Measurements from ENCODE around the gene LKAAEAR1. TPM values are rescaled to one million over a fixed set of nuclear protein-coding genes. Genes with fewer than 3 reads are reported as not detected.
A peak's percentile ranks its signal among the peaks of the same experiment; 100 is the strongest.

LKAAEAR1 gene
- total RNA-seq, 3 donors from 2014 or later, result 0.64 TPM; not detected in 2

- peaks cover 0 to 4% of the 10 kb centered on the region in 2 donors for H3K4me1 ChIP-seq
- peaks cover 0 to 31% of the 10 kb centered on the region in 2 donors for H3K27me3 ChIP-seq
- intact Hi-C loops (cut with DNase I; ENCODE audit: low total_unique reads), result no loop called here
- peak overlapping the region; percentile 39 to 71 (median 50) for H3K4me3 ChIP-seq
- DNase-seq (ENCODE audit: low spot score in 2 of 2), result no peak
- H3K27ac ChIP-seq, result peak overlapping the region in 1 of 2 donors; percentile 66
- H3K9me3 ChIP-seq, result no peaks in the 10 kb centered on the region
- no peaks in the 10 kb centered on the region for H3K36me3 ChIP-seq
- TF ChIP-seq POLR2AphosphoS5 (IDR thresholded peaks at IDR 0.05), result no peak
These were observed 42.5 kb downstream of the LKAAEAR1 start for GRCh38 chr20:64041781-64042053.

- peak overlapping the region in 1 of 2 donors; percentile 52 for H3K27ac ChIP-seq
- H3K4me3 ChIP-seq, result peak overlapping the region in 1 of 3 donors; percentile 71
- intact Hi-C loops (cut with DNase I; ENCODE audit: low total_unique reads), result no loop called here
- H3K4me1 ChIP-seq, result peaks cover 0 to 4% of the 10 kb centered on the region in 2 donors
- TF ChIP-seq POLR2A (IDR thresholded peaks at IDR 0.05) (no peak), CTCF (IDR thresholded peaks at IDR 0.05) (no peak), POLR2AphosphoS5 (IDR thresholded peaks at IDR 0.05) (no peak)
- H3K9me3 ChIP-seq, result no peaks in the 10 kb centered on the region
- DNase-seq (ENCODE audit: low spot score in 2 of 2), result no peak
- no peaks in the 10 kb centered on the region for H3K36me3 ChIP-seq
- H3K27me3 ChIP-seq, result peaks cover 0 to 28% of the 10 kb centered on the region in 2 donors
These were observed 43.0 kb downstream of the LKAAEAR1 start for GRCh38 chr20:64041040-64041780.

- H3K36me3 ChIP-seq, result no peaks in the 10 kb centered on the region
- H3K4me1 ChIP-seq, result peaks cover 0 to 4% of the 10 kb centered on the region in 2 donors
- DNase-seq (ENCODE audit: low spot score in 2 of 2), result no peak
- no peak overlapping the region for H3K4me3 ChIP-seq
- peak overlapping the region in 1 of 2 donors; percentile 52 for H3K27ac ChIP-seq
- no peaks in the 10 kb centered on the region for H3K9me3 ChIP-seq
- intact Hi-C loops (cut with DNase I; ENCODE audit: low total_unique reads), result no loop called here
- no peak for TF ChIP-seq CTCF (IDR thresholded peaks at IDR 0.05)
- TF ChIP-seq POLR2AphosphoS5 (IDR thresholded peaks at IDR 0.05), result no peak
- no peak for TF ChIP-seq POLR2A (IDR thresholded peaks at IDR 0.05)
- peaks cover 0 to 22% of the 10 kb centered on the region in 2 donors for H3K27me3 ChIP-seq
These were observed 43.8 kb downstream of the LKAAEAR1 start for GRCh38 chr20:64040231-64041039.

DNA sequence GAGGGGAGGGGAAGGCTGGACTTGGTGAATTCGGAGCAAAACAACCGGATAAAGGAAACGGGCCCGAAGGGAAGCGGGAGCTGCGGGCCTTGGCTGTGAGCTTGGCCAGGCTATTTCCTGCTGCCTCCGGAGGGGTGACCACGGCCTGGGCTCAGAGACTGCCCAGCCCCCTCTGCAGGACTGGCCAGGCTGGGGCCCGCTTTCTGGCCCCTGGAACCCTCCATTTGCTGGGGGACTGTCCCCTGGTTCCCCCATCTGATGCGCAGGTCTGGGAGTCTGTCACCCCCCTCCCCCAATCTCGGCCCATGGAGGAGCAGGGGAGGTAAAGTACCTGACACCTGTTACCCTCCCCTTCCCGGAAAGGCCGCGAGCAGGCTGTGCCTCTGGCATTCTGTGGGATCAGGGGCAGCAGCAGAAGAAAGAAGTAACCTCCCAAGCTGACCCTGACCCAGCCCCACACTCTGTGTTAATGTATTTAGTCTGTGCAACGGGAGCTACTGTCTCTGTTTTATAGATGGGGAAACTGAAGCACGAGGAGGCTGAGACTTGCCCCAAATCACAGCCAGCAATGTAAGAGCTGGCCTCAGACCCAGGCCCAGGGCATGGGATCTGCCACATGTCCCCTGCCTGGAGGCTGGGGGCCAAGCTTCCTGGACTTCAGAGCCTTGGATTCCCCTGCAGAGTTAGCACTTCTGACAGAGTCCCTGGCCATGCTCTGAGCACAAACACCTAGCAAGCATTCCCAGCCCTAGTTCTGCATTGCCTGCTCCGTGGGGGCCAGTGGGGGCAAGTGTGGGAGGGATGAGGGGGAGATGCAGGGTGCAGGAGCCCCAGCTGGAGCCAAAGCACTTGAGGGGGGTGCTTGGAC is 44.7 kb downstream of the LKAAEAR1 start:
- intact Hi-C loops (cut with DNase I; ENCODE audit: low total_unique reads), result no loop called here
- no peak for DNase-seq (ENCODE audit: low spot score in 2 of 2)
- Histone ChIP-seq H3K27me3 (peaks cover 0 to 20% of the 10 kb centered on the region in 2 donors), H3K4me3 (peak overlapping the region; percentile 36 to 82 (median 57)), H3K9me3 (no peaks in the 10 kb centered on the region), H3K4me1 (peaks cover 0 to 4% of the 10 kb centered on the region in 2 donors), H3K27ac (peak overlapping the region in 1 of 2 donors; percentile 65), H3K36me3 (no peaks in the 10 kb centered on the region)
- TF ChIP-seq POLR2A (IDR thresholded peaks at IDR 0.05), result no peak

DNA sequence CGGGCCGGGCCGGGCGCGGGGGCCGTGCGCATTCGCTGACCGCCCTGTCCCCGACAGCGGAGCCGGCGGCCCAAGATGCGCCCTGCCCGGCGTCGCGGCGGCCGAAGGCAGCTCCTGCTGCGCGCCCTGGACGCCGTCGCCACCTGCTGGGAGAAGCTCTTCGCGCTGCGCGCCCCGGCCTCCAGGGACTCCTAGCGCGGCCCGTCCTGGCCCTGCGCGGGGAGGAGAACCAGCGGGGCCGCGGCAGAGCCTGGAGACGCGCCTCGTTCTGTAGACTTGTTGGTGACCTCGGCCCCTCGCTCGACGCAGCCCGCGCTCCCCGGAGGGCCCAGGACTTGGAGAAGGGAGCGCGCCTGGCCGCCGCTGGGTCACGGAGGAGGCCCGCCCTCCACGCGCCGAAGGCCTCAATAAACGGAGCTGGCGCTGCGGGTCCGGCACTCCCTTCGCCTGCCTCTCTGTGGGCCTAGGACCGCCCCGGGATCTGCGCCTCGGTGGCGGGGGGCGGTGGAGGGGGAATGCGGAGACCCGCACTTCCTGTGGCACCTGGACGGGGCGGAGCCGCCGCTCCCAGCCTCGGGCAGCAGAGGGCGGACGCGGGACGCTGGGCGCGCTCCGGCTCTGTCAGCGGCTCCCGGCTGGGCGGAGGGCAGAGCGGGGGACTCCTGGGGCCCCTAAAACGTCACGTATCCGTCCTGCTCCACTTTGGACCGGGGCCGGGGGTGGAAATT is 45.5 kb downstream of the LKAAEAR1 start:
- TF ChIP-seq POLR2AphosphoS5 (IDR thresholded peaks at IDR 0.05), result peak in 1 of 3 donors; percentile 3
- TF ChIP-seq POLR2A (IDR thresholded peaks at IDR 0.05), result no peak
- peak in 2 of 3 donors; percentile 45 to 66 for TF ChIP-seq CTCF (IDR thresholded peaks at IDR 0.05)
- Histone ChIP-seq H3K4me3 (peak overlapping the region; percentile 36 to 82 (median 57)), H3K36me3 (no peaks in the 10 kb centered on the region), H3K9me3 (no peaks in the 10 kb centered on the region), H3K4me1 (peaks cover 0 to 4% of the 10 kb centered on the region in 2 donors), H3K27me3 (peaks cover 0 to 20% of the 10 kb centered on the region in 2 donors), H3K27ac (peak overlapping the region; percentile 33 to 65)
- intact Hi-C loops (cut with DNase I; ENCODE audit: low total_unique reads), result no loop called here
- peak; percentile 53 to 72 for DNase-seq (ENCODE audit: low spot score in 2 of 2)

All from breast epithelium (tissue), 4 donors.